DMS79 treated with DMSO at 0.1 percent for 48 hours (cell line): ENCODE measurements around the gene ITPKA.
"Not testable (repeated sequence)": the region's sequence is repeated elsewhere in the genome, so short reads cannot be mapped to it uniquely, and the experiment has no call there.

ENCODE experiments used
- DNase-seq: peaks from one replicate; lab custom pipeline; 2025; lab: John Stamatoyannopoulos, UW

The ITPKA gene

DNA sequence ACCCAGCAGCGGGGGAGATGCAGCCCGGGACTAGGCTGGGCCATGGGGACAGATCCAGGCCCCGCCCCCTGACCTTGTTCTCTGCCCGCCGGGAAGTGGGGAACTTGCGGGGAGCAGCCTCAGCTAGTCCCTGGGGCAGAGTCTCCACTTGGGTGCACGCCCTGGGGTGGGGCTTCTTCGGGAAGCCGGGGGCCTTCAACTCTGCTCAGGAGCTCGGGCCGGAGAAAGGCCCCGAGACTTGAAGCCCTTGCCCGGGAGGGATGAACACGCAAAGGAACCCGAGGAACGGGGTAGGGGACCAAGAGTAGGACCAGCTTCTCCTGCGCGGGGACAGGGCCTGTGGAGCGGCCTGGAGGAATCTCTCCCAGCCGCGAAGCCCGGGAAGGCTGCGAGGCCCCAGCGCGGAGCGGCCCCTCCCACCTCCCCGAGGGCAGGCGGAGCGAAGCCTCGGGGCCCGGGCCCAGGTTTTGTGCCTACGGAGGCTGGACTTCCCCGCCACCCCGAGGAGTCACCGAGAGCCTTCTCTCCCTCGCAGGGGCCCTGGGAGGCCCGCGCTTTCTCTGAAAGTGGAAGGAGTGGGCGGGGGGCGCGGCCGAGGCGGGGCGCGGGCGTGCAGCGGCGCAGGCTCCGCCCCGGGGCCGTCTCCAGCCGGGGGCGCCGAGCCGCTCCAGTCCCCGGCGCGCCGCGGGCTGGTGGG, at the start of gene ITPKA:
TSS of gene ITPKA (plus strand) at position 670 of the 697 bp plus-strand sequence. CDS start 54 bp downstream, outside the sequence.
- no peak for DNase-seq

DNA sequence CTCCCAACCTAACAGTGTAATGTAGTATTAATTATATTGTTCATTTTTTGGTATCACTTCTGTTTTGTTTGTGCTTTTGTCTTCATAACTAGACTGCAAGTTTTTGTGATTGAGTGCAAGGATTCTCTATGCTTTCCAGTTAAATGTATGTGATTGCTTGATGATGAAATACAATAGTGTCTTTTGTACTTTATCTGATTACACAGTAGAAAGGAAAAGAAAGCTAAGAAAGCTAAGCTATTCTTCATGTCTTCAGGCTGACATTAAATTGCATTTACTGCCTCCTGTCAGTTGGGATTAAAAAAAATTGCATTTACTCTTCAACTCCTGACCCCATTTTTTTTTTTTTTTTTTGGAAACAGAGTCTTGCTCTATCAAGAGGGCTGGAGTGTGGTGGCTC, 48.3 kb upstream of the ITPKA start:
- DNase-seq: no peak

DNA sequence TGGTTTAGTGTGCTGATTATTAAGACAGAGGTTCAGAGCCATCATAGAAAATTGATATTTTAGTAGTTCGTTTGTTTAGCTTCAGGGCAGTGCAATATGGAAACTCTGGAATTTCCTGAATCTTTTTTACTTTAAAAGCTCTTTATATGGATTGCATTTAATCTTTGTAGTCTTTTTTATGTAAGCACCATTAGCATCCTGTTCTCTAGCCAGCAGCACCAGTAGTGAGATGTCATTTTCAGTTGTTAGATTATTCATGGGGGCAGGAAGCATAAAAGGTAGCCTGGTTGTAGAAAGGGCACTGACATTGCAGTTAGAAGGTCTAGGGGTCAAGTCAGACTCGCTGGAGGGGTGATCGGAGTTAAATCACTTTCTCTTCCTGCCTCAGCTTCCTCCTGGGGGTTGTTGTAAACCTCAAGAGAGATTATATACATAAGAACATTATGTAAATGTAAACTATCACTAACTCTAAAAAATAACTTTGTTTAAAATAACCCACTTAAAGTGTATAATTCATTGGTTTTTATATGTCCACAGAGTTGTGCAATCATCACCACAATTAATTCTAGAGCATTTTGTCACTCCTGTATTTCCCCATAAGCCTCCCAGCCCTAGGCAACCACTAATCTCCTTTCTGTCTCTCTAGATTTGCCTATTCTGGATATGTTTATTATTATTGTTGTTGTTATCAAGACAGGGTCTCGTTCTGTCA, 31.4 kb upstream of the ITPKA start:
- DNase-seq: no peak

DNA sequence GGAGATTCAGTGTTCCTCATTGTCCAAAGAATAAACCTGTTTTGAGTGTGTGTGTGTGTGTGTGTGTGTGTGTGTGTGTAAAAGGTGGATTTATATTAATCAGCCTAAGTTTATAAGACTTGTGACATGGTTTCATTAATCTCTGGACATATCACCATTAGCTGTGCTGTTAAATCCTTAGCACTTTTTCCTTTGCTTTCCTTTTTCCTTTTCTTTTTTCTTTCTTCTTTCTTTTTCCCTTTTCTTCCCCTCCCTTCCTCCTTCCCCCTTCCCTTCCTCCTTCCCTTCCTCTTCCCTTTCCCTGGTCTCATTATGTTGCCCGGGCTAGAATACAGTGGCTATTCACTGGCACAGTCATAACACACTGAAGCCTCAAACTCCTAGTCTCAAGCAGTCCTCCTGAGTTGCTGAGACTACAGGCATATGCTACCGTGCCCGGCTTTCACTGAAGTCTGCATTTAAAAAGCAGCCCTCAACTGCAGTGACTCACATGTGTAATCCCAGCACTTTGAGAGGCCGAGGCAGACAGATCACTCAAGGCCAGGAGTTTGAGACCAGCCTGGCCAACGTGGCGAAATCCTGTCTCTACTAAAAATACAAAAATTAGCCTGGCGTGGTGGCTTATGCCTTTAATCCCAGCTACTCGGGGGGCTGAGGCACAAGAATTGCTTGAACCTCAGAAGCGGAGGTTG, 28.6 kb upstream of the ITPKA start:
- no peak for DNase-seq

DNA sequence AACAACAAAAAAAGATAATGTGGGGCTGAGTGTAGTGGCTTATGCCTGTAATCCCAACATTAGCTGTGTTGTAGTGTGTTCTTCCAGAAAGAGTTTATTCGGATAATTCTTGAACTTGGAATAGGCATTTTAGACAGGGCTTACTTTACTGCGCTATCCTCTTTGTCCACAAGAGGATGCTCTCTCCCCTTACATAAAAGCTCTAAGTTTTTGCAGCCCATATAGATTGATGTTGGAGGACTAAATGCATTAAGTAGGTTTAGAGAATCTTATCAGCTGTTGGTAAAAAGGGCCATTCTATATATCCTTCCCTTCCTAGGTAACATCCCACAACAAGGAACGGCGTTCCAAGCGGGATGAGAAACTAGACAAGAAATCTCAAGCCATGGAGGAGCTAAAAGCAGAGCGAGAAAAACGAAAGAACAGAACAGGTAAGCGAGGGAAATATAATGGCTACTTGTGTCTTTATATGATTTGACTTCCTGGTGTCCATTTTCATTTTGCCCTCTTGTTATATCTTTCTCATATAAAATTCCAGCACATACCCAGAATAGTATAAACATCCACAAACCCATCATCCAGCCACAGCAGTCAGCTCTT, 27.8 kb upstream of the ITPKA start:
- peak; percentile 2 for DNase-seq

DNA sequence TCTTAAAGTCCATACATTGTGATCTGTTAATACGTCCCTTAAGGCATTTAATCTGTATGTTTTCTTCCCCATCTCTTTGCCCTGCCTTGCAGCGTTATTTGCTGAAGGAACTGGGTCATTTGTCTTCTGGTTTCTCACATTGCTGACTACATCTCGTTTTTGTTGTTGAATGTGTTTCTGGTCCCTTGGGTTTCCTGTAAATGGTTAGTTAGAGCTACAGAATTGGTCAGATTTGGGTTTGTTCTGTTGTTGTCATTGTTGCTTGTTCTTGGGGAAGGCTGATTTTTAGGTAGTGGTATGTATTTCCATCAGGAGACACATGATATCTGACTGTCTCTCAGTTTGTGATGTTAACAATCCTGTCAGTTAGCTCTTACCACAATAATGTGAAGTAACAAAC, 27.0 kb upstream of the ITPKA start:
- no peak for DNase-seq

- not testable (repeated sequence) for DNase-seq
Measured at GRCh38 chr15:41469644-41470043, 24.0 kb upstream of the ITPKA start.

- DNase-seq: no peak
Measured at GRCh38 chr15:41473418-41473817, 20.3 kb upstream of the ITPKA start.

DNA sequence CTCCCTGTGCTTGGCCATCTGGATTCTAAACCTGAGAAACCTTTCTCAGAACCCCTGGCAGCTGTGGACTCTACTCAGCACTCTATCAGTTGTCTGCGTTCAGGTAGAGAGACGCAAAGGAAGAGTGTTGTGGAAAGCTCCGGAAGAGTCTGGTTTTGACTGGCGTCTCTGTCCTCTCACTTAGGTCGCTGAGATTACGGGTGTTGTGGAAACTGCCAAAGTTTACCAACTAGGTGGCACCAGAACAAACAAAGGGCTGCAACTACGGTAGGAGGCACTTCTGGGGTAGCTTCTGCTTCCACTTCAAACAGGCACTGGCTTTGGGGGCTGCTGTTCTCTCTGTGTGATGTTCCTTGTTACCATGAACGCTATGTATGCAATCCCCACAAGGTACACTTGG, 19.2 kb upstream of the ITPKA start:
- DNase-seq: no peak

DNA sequence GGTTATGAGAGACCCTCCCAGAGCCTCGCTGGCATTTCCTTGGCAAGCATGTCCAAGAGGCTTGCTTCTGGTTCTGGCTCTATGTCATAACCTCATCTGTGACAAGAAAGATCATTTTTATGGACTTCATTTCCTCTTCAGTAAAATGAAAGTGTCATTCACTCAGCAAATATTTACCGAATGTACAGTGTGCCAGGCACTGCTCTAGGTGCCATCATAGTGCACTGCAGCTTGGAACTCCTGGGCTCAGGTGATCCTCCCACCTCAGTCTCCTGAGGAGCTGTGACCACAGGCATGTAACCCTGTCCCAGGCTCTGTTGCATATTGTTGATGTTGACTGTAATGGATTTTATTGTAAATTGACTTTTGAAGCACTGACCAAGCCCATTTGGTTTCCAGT, 18.7 kb upstream of the ITPKA start:
- DNase-seq: no peak

DNA sequence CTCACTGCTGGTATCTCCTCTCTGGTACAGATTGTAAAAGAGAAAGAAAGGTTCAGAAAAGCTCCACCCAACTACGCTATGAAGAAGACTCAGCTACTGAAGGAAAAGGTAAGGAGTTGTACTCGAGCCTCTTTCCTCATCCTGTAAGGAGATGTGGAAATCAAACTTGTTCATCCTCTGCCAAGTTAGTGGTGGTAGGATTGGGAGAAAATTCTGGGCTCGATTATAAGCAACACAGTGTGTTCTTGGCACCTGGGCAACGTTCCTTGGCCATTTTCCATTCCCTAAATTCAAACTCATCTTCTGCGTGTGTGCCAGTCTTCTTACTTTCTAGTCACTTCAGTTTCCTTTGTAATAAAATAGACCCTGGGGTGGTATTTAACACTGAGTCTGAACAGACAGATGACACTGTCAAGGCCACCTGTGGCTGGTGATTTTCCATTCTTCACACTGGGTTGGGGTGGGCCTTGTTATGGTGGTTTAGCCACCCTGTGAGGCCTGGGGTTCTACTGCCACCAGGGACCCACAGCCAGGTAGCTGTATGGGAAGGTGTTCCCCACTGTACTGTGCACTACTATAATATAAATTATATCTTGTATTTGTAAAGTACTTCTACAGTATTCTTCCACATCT, 17.1 kb upstream of the ITPKA start:
- no peak for DNase-seq

DNA sequence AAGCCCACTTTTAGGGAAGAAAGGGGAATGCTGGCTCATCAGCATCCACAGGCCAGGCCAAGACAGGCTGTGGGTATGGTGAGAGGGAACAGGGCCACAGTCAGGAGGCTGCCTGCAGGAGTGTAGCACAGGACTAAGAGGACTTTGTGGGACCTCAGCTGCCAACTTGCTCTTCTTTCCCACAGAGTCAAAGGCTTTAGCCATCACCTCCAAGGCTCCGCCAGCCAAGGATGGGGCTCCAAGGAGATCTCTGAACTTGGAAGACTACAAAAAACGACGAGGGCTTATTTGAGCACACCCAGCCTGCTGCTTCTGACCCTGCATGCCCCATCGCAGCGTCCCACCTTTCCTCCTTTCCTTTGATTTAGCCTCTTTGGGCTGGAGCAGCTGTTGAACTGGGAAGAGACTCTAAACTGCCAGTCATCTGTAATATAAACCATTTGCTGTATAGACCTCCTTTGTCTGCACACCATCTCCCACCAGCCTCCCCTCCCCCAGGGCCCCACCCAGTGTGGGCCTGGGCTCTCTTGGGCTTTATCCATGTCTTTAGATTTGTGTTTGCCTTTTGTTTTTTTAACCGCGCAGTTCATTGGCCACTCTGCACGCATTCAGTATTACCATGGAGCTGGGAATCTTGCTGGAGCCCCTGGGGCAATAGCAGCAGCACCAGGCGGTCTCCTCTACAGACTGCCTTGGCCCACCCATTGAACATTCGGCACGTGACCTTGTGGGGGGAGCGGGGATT, 13.1 kb upstream of the ITPKA start:
- DNase-seq: no peak

DNA sequence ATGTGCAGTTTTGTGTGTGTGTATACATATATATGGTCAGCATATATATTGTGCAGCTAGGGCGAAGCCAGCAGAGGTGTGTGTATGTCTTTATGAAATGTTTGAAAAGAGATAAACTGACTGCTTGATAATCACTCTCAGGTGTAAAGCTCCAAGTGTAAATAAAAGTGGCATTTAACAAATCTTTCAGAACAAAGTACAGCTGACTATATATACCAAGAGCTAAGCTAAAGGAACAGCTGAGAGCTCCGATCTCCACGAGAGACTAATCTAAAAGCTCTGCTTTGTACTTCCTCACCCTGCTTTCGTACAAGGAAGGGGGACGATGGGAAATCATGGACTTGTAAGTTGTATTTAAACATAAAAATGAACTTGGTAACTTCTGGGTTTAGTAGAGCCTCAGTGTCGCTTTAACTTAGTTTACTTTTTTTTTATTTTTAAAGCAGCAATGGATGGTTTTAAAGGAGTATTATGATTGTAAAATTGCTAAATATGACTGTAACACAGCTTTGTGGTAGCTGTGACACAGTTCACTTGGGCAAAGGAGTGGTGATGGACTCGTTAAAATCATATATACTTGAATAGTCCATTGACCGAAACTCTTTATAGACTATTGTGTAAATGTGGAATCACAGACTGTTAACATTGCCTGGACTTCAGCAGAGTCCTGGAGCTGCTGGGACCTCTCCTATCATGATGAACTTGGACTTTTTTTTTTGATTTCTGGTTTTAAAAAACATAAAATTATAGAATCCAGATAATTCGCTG, 11.4 kb upstream of the ITPKA start:
- DNase-seq: no peak

DNA sequence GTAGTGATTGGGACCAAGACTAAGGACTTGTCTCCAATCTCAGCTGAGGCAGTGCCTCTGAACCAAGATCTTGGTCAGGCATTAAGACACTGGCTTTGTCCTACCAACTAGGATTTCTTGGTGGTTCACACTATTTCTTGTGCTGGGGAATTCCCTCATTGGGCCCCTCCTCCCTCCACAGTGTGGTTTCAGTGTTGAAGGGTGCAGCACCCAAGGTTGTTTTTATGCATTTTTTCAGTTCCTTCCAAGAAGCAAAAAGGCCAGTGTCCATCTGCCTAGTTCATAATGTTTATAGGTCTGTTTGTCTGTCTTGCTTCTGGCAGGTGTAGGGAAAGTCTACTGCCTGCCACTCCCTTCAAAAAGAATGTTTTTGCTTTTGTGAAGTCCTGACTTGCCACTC, 10.6 kb upstream of the ITPKA start:
- DNase-seq: no peak

DNA sequence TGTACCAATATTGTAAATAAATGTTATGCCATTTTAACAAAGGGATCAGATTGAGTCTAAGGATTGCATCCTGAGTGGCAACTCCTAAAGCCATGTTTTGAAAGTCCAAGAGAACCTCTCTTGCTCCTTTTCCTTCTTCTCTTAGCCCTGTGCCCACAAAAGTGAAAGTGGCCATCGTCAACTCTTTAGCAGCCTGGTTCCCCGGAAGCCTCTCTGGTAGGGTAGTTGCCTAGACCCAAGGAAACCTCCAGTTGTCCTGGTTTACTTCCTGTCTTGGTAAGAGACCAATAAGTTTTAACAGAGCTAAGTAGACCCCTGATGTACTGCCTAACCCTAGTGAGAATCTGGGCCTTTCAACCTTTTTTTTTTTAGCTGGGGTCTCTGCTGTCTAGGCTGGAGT, 10.2 kb upstream of the ITPKA start:
- DNase-seq: no peak

DNA sequence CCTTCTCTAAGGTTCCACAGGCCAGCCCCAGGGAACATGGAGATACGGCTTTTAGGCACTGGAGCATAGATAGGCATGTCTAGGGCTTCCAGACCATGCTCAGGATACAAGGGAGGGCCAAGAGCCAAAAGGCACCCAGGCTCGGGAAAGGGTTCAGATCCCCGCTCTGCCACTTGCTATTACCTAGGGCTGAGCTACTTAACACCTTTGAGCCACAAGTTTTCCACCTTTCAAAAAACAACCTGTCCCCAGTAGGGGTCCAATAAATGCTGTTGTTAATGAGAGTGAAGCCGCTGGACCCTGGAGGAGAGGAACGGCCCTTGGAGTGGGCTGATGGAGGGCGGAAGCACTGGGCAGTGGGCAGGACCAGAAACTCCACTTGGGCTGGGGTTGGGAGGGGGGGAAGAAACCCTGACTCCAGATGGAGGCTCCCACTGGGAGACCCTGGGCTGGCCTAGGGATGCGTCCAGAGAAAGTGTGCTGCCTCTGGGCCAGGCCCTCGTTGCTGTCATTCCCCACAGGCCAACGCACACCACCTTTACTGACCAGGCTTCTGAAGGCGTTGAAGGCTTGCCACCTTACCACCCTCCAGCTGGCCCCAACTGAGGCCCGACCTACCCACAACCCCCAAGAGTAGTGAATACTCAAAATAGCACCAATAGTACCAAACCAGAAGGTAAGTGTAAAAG, 8.6 kb upstream of the ITPKA start:
- no peak for DNase-seq

DNA sequence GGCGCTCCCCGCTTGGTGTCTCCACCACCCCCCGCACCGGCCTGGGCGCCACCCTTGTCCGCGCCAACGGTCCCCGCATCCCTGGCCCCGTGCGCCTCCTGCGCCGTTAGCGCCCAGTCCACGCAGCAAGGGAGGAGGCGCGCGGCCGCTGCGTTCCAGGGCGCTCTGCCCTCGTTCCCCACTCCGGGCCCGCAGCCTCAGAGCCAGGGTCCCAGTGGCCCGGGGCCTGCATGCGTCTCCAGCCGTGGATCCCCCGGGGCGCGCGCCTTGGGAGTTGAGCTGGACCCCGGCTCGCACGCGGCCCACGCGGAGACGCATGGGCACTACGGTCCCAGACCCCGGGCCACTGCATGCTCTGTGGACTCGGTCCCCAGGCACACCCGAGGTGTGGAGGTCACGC, 7.4 kb upstream of the ITPKA start:
- DNase-seq: no peak

GRCh38 chr15:41487381-41487780, 6.3 kb upstream of the ITPKA start:
- DNase-seq: no peak

- no peak for DNase-seq
Measured at GRCh38 chr15:41487802-41488201, 5.9 kb upstream of the ITPKA start.

DNA sequence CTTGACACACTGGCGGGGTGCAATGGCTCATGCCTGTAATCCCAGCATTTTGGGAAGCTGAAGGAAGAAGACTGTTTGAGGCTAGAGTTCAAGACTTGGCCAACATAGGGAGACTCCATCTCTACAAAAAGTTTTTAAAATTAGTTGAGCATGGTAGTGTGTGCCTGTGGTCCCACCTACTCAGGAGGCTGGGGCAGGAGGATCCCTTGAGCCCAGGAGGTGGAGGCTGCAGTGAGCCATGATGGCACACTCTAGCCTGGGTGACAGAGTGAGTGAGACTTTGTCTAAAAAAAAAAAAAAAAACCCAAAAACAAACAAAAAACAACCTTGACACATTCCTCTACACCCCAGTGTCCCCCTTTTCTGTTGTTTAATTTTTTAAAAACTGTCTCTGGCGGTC, 4.0 kb upstream of the ITPKA start:
- no peak for DNase-seq
